ENCODE results near the gene TBC1D21.

DNA sequence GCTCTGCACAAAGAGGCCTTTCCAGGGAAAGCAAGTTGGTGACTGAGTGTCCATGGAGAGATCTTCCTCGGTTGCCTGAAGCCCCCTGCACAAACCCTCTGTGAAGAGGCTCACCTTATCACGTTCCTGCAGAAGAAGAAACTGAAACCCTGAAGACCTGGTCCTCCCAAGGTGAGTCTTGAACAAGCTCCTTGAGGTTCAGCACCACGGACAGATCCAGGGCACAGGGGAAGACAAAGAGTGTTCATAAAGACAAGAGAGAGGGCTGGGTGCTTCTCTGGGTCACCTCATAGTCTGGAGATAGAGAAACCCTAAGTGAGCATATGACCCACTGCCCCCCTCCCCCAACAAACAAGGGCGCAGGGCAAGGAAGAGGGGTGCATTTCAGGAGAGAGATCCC lies 21.7 kb upstream of the TBC1D21 start:
- TF ChIP-seq EZH2phosphoT487 (IDR thresholded peaks at IDR 0.05; ENCODE audit: borderline replicate concordance): no peak
- TF ChIP-seq, protein P1, sequence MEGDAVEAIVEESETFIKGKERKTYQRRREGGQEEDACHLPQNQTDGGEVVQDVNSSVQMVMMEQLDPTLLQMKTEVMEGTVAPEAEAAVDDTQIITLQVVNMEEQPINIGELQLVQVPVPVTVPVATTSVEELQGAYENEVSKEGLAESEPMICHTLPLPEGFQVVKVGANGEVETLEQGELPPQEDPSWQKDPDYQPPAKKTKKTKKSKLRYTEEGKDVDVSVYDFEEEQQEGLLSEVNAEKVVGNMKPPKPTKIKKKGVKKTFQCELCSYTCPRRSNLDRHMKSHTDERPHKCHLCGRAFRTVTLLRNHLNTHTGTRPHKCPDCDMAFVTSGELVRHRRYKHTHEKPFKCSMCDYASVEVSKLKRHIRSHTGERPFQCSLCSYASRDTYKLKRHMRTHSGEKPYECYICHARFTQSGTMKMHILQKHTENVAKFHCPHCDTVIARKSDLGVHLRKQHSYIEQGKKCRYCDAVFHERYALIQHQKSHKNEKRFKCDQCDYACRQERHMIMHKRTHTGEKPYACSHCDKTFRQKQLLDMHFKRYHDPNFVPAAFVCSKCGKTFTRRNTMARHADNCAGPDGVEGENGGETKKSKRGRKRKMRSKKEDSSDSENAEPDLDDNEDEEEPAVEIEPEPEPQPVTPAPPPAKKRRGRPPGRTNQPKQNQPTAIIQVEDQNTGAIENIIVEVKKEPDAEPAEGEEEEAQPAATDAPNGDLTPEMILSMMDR (conservative IDR thresholded peaks at IDR 0.05; ENCODE audit: low read length): no peak
